Osteoblast (primary cell): ENCODE measurements around the gene KLHL11. TPM values are rescaled to one million over a fixed set of nuclear protein-coding genes. Genes with fewer than 3 reads are reported as not detected.

Experiments
- DNase-seq: peaks from one replicate; pipeline ENCODE4 v3.0.0; 2011; ENCODE audit warnings: low spot score, mixed read lengths; ENCODE audit not compliant: insufficient read length; ENCODE audit errors: missing footprints
- H2AFZ ChIP-seq: 2 replicates; pipeline ENCODE4 v1.6.0; 2011; ENCODE audit warnings: mild to moderate bottlenecking, low read length
- H3K27ac ChIP-seq: 2 replicates; pipeline ENCODE4 v1.5.1; 2011; ENCODE audit warnings: mild to moderate bottlenecking, low read depth, low read length, moderate library complexity
- H3K27me3 ChIP-seq: 2 replicates; pipeline ENCODE4 v1.6.0; 2012; ENCODE audit warnings: mild to moderate bottlenecking, control low read depth, inconsistent platforms, low read length, moderate library complexity; ENCODE audit not compliant: insufficient read depth
- H3K36me3 ChIP-seq: 2 replicates; pipeline ENCODE4 v1.5.1; 2011; ENCODE audit warnings: mild to moderate bottlenecking, low read length, control low read depth, moderate library complexity; ENCODE audit not compliant: insufficient read depth
- H3K4me1 ChIP-seq: 2 replicates; pipeline ENCODE4 v1.5.1; 2011; ENCODE audit warnings: mild to moderate bottlenecking, low read length, control low read depth, moderate library complexity; ENCODE audit not compliant: insufficient read depth
- H3K4me2 ChIP-seq: 2 replicates; pipeline ENCODE4 v1.6.0; 2011; ENCODE audit warnings: mild to moderate bottlenecking, low read length; ENCODE audit not compliant: insufficient read depth
- H3K4me3 ChIP-seq: fragments of 200-600 bp; sonication (generic); 3 replicates; pipeline ENCODE4 v1.5.1; 2012; ENCODE audit warnings: mild to moderate bottlenecking, low read length, inconsistent platforms; ENCODE audit not compliant: insufficient read depth
- H3K79me2 ChIP-seq: 2 replicates; pipeline ENCODE4 v1.6.0; 2012; ENCODE audit warnings: mild to moderate bottlenecking, low read length, control low read depth, inconsistent platforms; ENCODE audit not compliant: insufficient read depth
- H3K9me3 ChIP-seq: 2 replicates; pipeline ENCODE4 v1.5.1; 2011; ENCODE audit warnings: low read depth, low read length, control low read depth
- H4K20me1 ChIP-seq: 2 replicates; pipeline ENCODE4 v1.6.0; 2012; ENCODE audit warnings: mild to moderate bottlenecking, low read length, control low read depth; ENCODE audit not compliant: insufficient read depth
- total RNA-seq: library from RNA; depleted of rRNA; stranded (reverse); fragments of >200 nt; gene quantifications from 2 replicates; pipeline ENCODE4 v1.2.3, GENCODE V29; 2012
- TF ChIP-seq, protein P1 (sequence below): IDR thresholded peaks from 2 replicates; pipeline ENCODE4 v1.5.1; 2011; ENCODE audit warnings: mild to moderate bottlenecking, low read depth, low read length, moderate library complexity; ENCODE audit errors: extremely low read depth

The KLHL11 gene
- total RNA-seq, 1 donor: 34.7 TPM

DNA sequence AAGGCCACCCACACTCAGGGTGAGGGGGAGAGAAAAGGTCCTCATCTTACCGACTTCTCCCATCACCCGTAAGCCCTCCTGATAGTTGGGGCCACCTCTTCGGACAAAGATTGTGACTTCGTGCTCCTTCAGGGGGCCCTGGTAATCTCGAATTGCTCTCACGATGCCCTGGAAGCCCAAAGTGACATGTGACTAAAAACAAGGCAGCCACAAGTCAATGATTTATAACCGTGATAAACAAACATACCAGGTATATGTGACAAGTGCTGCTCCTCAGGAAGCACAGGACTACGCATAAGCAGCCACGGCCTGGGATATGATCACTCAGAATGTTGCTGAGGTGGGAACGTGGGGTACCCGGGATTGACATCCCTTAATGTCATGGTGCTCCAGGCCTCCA is 36.4 kb upstream of the KLHL11 start:
- Histone ChIP-seq H3K36me3 (peaks cover 94% of the 10 kb centered on the region), H3K4me1 (peaks cover 4% of the 10 kb centered on the region), H3K9me3 (no peaks in the 10 kb centered on the region), H3K27ac (no peak overlapping the region), H4K20me1 (peaks cover 21% of the 10 kb centered on the region), H3K79me2 (peaks cover 45% of the 10 kb centered on the region), H3K4me3 (no peak overlapping the region), H3K4me2 (no peak overlapping the region), H3K27me3 (no peaks in the 10 kb centered on the region), H2AFZ (no peak overlapping the region)
- DNase-seq: no peak
- TF ChIP-seq, protein P1, sequence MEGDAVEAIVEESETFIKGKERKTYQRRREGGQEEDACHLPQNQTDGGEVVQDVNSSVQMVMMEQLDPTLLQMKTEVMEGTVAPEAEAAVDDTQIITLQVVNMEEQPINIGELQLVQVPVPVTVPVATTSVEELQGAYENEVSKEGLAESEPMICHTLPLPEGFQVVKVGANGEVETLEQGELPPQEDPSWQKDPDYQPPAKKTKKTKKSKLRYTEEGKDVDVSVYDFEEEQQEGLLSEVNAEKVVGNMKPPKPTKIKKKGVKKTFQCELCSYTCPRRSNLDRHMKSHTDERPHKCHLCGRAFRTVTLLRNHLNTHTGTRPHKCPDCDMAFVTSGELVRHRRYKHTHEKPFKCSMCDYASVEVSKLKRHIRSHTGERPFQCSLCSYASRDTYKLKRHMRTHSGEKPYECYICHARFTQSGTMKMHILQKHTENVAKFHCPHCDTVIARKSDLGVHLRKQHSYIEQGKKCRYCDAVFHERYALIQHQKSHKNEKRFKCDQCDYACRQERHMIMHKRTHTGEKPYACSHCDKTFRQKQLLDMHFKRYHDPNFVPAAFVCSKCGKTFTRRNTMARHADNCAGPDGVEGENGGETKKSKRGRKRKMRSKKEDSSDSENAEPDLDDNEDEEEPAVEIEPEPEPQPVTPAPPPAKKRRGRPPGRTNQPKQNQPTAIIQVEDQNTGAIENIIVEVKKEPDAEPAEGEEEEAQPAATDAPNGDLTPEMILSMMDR: no peak

DNA sequence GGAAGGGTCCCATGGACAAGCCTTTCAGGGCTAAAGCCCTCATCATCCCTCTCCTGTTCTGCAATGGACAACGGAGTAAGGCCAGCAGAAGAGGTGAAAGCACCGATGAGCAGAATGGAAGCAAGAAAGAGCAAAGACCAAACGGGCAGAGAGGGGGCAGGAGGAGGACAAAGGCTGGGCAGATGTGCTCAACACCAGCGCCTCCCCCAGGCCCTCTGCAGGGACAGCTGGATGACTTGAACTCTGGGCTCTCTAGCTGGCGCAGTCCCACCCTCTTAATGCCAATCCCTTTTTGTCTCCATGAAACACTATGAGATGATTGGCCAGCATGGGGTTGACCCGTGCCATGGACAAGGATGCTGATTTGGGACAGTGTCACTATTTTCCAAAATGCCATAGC is 31.5 kb upstream of the KLHL11 start:
- no peak for DNase-seq
- Histone ChIP-seq H4K20me1 (peaks cover 43% of the 10 kb centered on the region), H3K27ac (no peak overlapping the region), H3K4me2 (no peak overlapping the region), H3K9me3 (no peaks in the 10 kb centered on the region), H3K36me3 (peaks cover 97% of the 10 kb centered on the region), H3K4me3 (no peak overlapping the region), H3K79me2 (peaks cover 46% of the 10 kb centered on the region), H3K4me1 (peaks cover 16% of the 10 kb centered on the region), H2AFZ (no peak overlapping the region), H3K27me3 (no peaks in the 10 kb centered on the region)
- TF ChIP-seq, protein P1: no peak

DNA sequence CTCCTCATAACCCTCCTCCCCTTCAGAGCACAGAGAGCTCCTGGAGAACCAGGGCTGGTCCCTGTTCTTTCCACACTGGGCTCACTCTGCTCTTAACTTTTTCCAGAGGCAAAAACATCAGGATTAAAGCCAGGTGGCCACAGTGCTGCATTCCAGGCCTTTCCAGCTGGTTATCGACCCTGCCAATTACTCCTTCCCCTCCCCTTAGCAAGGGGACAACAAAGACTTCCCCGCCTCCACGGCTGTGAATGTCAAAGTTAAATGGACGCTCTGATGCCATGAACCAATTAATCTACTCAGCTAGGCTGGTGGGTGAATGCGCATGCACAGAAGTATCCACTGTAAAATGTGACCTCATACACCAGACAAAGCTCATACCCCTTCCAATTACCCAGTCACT is 30.4 kb upstream of the KLHL11 start:
- DNase-seq: no peak
- no peaks in the 10 kb centered on the region for H3K9me3 ChIP-seq
- H3K36me3 ChIP-seq: peaks cover 96% of the 10 kb centered on the region
- peaks cover 51% of the 10 kb centered on the region for H4K20me1 ChIP-seq
- H2AFZ ChIP-seq: no peak overlapping the region
- peak overlapping the region; percentile 85 for H3K27ac ChIP-seq
- H3K27me3 ChIP-seq: no peaks in the 10 kb centered on the region
- TF ChIP-seq, protein P1: no peak
- no peak overlapping the region for H3K4me3 ChIP-seq
- H3K4me1 ChIP-seq: peaks cover 16% of the 10 kb centered on the region
- H3K79me2 ChIP-seq: peaks cover 46% of the 10 kb centered on the region
- peak overlapping the region; percentile 23 for H3K4me2 ChIP-seq

DNA sequence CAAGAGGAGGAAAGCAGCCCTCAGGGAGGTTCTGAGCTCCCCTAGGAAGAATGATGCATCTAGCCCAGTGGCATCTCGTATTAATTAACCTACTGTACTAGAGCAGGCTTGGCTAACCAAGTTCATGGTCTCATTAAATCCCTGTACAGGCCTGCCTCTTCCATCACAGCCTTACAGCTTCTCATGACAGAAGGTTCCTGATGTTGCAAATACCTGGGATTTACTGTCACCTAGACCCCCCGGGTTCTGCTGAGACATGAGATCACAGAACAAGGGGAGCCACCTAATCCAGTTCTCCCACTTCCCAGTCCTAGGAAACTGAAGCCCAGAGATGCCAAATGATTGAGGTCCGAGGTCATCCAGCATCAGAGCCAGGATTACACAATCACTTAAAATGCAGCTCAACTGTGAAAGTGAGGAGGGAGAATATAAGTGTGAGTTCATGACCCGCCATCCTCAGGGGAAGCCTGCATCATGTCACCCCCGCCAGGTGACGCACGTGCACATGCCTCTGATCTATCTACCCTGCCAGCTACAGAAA is 29.6 kb upstream of the KLHL11 start:
- peaks cover 46% of the 10 kb centered on the region for H3K79me2 ChIP-seq
- H4K20me1 ChIP-seq: peaks cover 51% of the 10 kb centered on the region
- peak overlapping the region; percentile 85 for H3K27ac ChIP-seq
- peak overlapping the region; percentile 23 for H3K4me2 ChIP-seq
- no peaks in the 10 kb centered on the region for H3K9me3 ChIP-seq
- no peak overlapping the region for H3K4me3 ChIP-seq
- peak; percentile 89 for DNase-seq
- H3K27me3 ChIP-seq: no peaks in the 10 kb centered on the region
- no peak overlapping the region for H2AFZ ChIP-seq
- H3K4me1 ChIP-seq: peaks cover 16% of the 10 kb centered on the region
- TF ChIP-seq, protein P1: no peak
- H3K36me3 ChIP-seq: peaks cover 92% of the 10 kb centered on the region
